ENCODE data around the gene PROK2. TPM values are rescaled to one million over a fixed set of nuclear protein-coding genes. Genes with fewer than 3 reads are reported as not detected.

PROK2 gene
- total RNA-seq, 4 donors from 2014 or later: 1.1 to 1.3 TPM; not detected in 2

DNA sequence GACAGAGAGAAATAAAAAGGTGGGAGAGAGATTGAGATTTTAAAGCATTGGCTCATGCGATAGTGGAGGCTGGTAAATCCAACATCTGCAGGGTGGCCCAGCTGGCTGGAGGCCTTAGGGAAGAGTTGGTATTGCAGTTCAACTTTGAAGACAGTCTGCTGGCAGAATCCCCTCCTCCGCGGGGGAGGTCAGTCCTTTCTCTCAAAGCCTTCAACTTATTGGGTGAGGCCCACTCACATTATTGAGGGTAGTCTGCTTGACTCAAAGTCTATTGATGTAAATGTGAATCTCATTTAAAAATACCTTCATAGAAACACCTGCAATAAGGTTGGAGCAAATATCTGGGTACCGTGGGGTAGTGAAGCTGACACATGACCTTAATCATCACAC lies 31.8 kb upstream of the PROK2 start:
- Histone ChIP-seq H3K27ac (no peak overlapping the region), H3K4me3 (no peak overlapping the region), H3K27me3 (no peaks in the 10 kb centered on the region), H3K9me3 (no peaks in the 10 kb centered on the region), H3K36me3 (no peaks in the 10 kb centered on the region), H3K4me1 (peaks cover 0 to 6% (median 0%) of the 10 kb centered on the region in 3 donors)
- WGBS, 2 donors (ENCODE audit: low coverage in 1 of 2): 90 to 100% methylated on average over 3 to 4 of the region's 4 CpGs
- TF ChIP-seq, protein P1, sequence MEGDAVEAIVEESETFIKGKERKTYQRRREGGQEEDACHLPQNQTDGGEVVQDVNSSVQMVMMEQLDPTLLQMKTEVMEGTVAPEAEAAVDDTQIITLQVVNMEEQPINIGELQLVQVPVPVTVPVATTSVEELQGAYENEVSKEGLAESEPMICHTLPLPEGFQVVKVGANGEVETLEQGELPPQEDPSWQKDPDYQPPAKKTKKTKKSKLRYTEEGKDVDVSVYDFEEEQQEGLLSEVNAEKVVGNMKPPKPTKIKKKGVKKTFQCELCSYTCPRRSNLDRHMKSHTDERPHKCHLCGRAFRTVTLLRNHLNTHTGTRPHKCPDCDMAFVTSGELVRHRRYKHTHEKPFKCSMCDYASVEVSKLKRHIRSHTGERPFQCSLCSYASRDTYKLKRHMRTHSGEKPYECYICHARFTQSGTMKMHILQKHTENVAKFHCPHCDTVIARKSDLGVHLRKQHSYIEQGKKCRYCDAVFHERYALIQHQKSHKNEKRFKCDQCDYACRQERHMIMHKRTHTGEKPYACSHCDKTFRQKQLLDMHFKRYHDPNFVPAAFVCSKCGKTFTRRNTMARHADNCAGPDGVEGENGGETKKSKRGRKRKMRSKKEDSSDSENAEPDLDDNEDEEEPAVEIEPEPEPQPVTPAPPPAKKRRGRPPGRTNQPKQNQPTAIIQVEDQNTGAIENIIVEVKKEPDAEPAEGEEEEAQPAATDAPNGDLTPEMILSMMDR (IDR thresholded peaks at IDR 0.05): no peak
- TF ChIP-seq POLR2AphosphoS5 (IDR thresholded peaks at IDR 0.05): no peak
- no peak for ATAC-seq

DNA sequence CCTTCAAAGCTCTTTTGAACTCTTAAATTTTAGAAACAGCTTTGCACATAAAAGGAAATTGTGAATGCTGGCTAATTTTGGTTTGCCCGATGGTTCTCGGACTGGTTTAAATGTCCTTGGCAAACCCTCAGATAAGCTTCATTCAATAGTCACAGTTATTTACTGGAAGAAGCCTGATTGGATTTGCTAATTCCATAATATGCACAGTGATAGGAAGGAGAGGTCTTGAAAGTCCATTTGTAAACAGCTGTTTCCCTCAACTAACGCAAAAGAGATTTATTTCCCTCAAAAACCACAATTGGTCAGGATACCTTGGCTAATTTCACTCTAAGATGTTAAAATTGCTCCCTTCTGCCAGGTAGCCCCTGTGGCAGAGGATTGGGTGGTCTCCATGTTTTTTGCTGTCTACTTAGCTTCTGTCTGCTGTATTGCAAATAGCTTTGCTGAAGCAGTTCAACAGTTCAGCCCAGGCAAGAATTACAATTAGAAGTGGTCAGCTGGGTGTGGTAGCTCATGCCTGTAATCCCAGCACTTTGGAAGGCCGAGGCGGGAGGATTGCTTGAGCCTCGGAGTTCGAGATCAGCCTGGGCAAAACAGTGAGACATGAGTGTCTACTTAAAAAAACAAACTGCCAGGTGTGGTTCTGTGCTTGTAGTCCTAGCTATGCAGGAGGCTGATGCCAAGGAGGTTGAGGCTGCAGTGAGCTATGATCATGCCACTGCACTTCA lies 30.6 kb upstream of the PROK2 start:
- no peaks in the 10 kb centered on the region for H3K27me3 ChIP-seq
- peaks cover 0 to 6% (median 0%) of the 10 kb centered on the region in 3 donors for H3K4me1 ChIP-seq
- H3K9me3 ChIP-seq: no peaks in the 10 kb centered on the region
- ATAC-seq: no peak
- TF ChIP-seq POLR2AphosphoS5 (IDR thresholded peaks at IDR 0.05): no peak
- TF ChIP-seq, protein P1 (IDR thresholded peaks at IDR 0.05): no peak
- TF ChIP-seq EP300 (IDR thresholded peaks at IDR 0.05): no peak
- TF ChIP-seq POLR2A (IDR thresholded peaks at IDR 0.05): no peak
- no peak overlapping the region for H3K27ac ChIP-seq
- no peak overlapping the region for H3K4me3 ChIP-seq
- no peaks in the 10 kb centered on the region for H3K36me3 ChIP-seq
- 84 to 92% methylated on average over 5 to 7 of the region's 7 CpGs for WGBS, 2 donors (ENCODE audit: low coverage in 1 of 2)

DNA sequence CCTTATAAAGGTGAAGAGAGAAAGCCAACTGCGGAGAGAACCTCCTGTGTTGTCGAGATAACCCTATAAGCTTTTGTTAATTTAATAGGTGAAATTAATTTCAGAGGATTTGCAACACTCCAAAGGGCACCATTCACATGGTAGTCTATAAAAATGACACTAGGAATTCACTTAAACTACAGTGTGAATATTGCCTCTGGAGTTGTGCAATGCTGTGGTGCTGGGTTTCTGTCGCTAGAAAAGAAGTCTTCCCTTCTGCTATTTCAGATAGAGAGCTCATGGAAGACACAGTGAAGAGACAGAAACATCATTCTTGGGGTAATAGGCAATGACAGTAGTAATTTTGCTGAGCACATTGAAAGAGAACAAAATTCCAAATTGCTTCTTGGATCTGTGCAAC lies 28.8 kb upstream of the PROK2 start:
- Histone ChIP-seq H3K4me3 (no peak overlapping the region), H3K9me3 (no peaks in the 10 kb centered on the region), H3K4me1 (peaks cover 0 to 6% (median 0%) of the 10 kb centered on the region in 3 donors), H3K36me3 (no peaks in the 10 kb centered on the region), H3K27me3 (no peaks in the 10 kb centered on the region), H3K27ac (no peak overlapping the region)
- 81 to 100% methylated on average over 2 to 3 of the region's 3 CpGs for WGBS, 2 donors (ENCODE audit: low coverage in 1 of 2)
- TF ChIP-seq POLR2A (IDR thresholded peaks at IDR 0.05): no peak
- TF ChIP-seq, protein P1 (IDR thresholded peaks at IDR 0.05): no peak
- no peak for TF ChIP-seq POLR2AphosphoS5 (IDR thresholded peaks at IDR 0.05)
- TF ChIP-seq EP300 (IDR thresholded peaks at IDR 0.05): no peak
- no peak for ATAC-seq

DNA sequence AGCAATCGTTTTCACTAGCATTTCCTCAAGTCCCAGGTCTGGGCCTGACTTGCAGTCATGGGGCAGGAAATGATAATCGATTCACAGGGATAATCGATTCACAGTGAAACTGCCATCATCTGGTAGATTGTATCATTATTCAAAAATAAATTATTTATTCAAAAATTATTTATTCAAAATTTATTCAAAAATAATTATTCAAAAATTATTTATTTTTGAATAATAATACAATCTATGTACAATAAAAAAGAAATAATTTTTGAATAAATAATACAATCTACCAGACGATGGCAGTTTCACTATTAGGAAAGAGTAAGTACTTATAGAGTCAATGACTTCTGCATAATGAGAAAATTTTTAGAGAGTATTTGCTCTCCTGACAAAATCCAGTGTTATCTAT lies 28.1 kb upstream of the PROK2 start:
- ATAC-seq: no peak
- no peak overlapping the region for H3K27ac ChIP-seq
- whole genome bisulfite sequencing, 2 donors (ENCODE audit: low coverage in 1 of 2): 86 to 88% methylated on average over 4 of the region's 4 CpGs
- H3K27me3 ChIP-seq: no peaks in the 10 kb centered on the region
- H3K4me1 ChIP-seq: peaks cover 0 to 6% (median 0%) of the 10 kb centered on the region in 3 donors
- no peak overlapping the region for H3K4me3 ChIP-seq
- no peaks in the 10 kb centered on the region for H3K9me3 ChIP-seq
- no peaks in the 10 kb centered on the region for H3K36me3 ChIP-seq
- TF ChIP-seq POLR2AphosphoS5 (IDR thresholded peaks at IDR 0.05) (no peak), EP300 (IDR thresholded peaks at IDR 0.05) (no peak), POLR2A (IDR thresholded peaks at IDR 0.05) (no peak)
- TF ChIP-seq, protein P1 (IDR thresholded peaks at IDR 0.05): no peak

DNA sequence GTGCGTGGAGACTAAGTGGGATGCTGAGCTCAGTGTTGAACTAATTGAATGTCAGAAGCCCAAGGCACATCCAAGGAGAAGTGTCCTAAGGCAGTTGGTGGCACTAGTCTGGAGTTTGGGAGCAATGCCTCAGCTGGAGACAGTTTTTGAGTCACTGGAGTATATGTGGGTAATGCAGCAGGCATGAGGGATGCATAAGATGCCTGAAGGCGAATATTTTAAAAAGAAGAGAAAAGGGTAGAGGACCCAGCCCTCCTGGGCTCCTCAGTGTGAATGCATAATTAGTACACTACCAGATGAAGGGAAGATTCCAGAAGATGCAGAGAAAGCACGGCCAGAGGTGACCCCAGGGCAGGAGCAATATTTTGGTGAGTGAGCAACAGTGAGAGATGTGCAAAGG lies 25.1 kb upstream of the PROK2 start:
- 85 to 92% methylated on average over 2 to 3 of the region's 3 CpGs for WGBS, 2 donors (ENCODE audit: low coverage in 1 of 2)
- Histone ChIP-seq H3K36me3 (no peaks in the 10 kb centered on the region), H3K4me3 (no peak overlapping the region), H3K9me3 (no peaks in the 10 kb centered on the region), H3K27ac (no peak overlapping the region), H3K4me1 (peaks cover 0 to 6% (median 0%) of the 10 kb centered on the region in 3 donors), H3K27me3 (no peaks in the 10 kb centered on the region)
- no peak for ATAC-seq
- no peak for TF ChIP-seq EP300 (IDR thresholded peaks at IDR 0.05)
- no peak for TF ChIP-seq POLR2AphosphoS5 (IDR thresholded peaks at IDR 0.05)
- TF ChIP-seq, protein P1 (IDR thresholded peaks at IDR 0.05): no peak

All from gastroesophageal sphincter (tissue), 4 donors.